A549 (cell line): ENCODE measurements around the gene SLC22A31. TPM values are rescaled to one million over a fixed set of nuclear protein-coding genes. Genes with fewer than 3 reads are reported as not detected.
"Not testable (repeated sequence)": the region's sequence is repeated elsewhere in the genome, so short reads cannot be mapped to it uniquely, and the experiment has no call there.

ENCODE experiments used
- ATAC-seq, 2 experiments: fragments of 200-7000 bp in 1 of 2; fragments of >200 bp in 1 of 2; cut with Nextera tagmentation in 1 of 2; cut with Tn5 transposase in 1 of 2; 3 replicates each; pipeline versions ENCODE4 v1.8.0 to v1.9.1; 2018 to 2020; ENCODE audit warnings: mild to moderate bottlenecking in 1 of 2, moderate library complexity in 1 of 2
- CTCF ChIA-PET: fragments of 300-600 bp; sonication (Branson Sonifier 250); formaldehyde crosslinking; extraction: SDS; loops from one replicate; lab custom pipeline; 2021; ENCODE audit warnings: antibody characterized with exemption, inconsistent platforms; lab: Yijun Ruan, JAX
- POLR2A ChIA-PET: fragments of 350-600 bp; formaldehyde crosslinking; extraction: SDS; loops from one replicate; lab custom pipeline; 2021; ENCODE audit warnings: antibody characterized with exemption, inconsistent platforms; lab: Yijun Ruan, JAX
- DNase-seq, 2 experiments: peaks; one replicate each; pipeline versions ENCODE4 v3.0.0 to v3.0.0-alpha.2; 2011 to 2016; ENCODE audit warnings: low read depth in 1 of 2, low spot score in 1 of 2
- FAIRE-seq: peaks from 2 replicates; lab custom pipeline; 2011; peaks lifted over from hg19 to GRCh38; lab: Jason Lieb, UNC
- H3K27ac ChIP-seq, 2 experiments: fragments of >200 bp; sonication (Bioruptor Twin); formaldehyde crosslinking; 3 replicates each; pipeline ENCODE4 v1.5.1; 2016 to 2017
- H3K4me1 ChIP-seq: fragments of >200 bp; sonication (Bioruptor Twin); formaldehyde crosslinking; 3 replicates; pipeline ENCODE4 v1.6.1; 2016
- H3K4me2 ChIP-seq: fragments of >200 bp; sonication (Bioruptor Twin); formaldehyde crosslinking; 3 replicates; pipeline ENCODE4 v1.6.1; 2016
- H3K4me3 ChIP-seq: fragments of >200 bp; sonication (Bioruptor Twin); formaldehyde crosslinking; 3 replicates; pipeline ENCODE4 v1.5.1; 2016
- H3K9me3 ChIP-seq: fragments of >200 bp; sonication (Bioruptor Twin); formaldehyde crosslinking; 3 replicates; pipeline ENCODE4 v1.6.1; 2016
- ATOH8 ChIP-seq: fragments of 250-450 bp; sonication (Bioruptor Pico); IDR thresholded peaks from 2 replicates; pipeline ENCODE4 v1.5.0; 2020; ENCODE audit warnings: low read depth, mild to moderate bottlenecking, moderate library complexity
- CHD4 ChIP-seq: fragments of 200-600 bp; sonication (generic); IDR thresholded peaks from 2 replicates; pipeline ENCODE4 v1.6.1; 2016; ENCODE audit warnings: antibody characterized with exemption, mild to moderate bottlenecking, borderline replicate concordance
- E2F6 ChIP-seq: IDR thresholded peaks from 2 replicates; pipeline ENCODE4 v1.6.1; 2012; ENCODE audit warnings: low read depth, borderline replicate concordance
- EHF ChIP-seq: fragments of 250-450 bp; sonication (Bioruptor Pico); IDR thresholded peaks from 2 replicates; pipeline ENCODE4 v1.5.0; 2020; ENCODE audit warnings: mild to moderate bottlenecking
- EP300 ChIP-seq, 2 experiments: fragments of >200 bp; sonication (Bioruptor Twin); formaldehyde crosslinking; IDR thresholded peaks; 2 replicates in 1 of 2; 3 replicates in 1 of 2; pipeline ENCODE4 v1.6.1; 2016 to 2017
- FOSB ChIP-seq: fragments of 250-450 bp; sonication (Bioruptor Pico); IDR thresholded peaks from 2 replicates; pipeline ENCODE4 v1.5.0; 2020; ENCODE audit warnings: mild to moderate bottlenecking, moderate library complexity
- FOSL2 ChIP-seq, 2 experiments: fragments of 450-650 bp in 1 of 2; fragments of >200 bp in 1 of 2; sonication (Bioruptor Twin) in 1 of 2; formaldehyde crosslinking; IDR thresholded peaks; 2 replicates each; pipeline versions ENCODE4 v1.5.0 to v1.6.1; 2016 to 2020; ENCODE audit warnings: mild to moderate bottlenecking in 1 of 2, moderate library complexity in 1 of 2
- FOXS1 ChIP-seq: fragments of 250-450 bp; sonication (Bioruptor Pico); IDR thresholded peaks from 2 replicates; pipeline ENCODE4 v1.5.0; 2020; ENCODE audit warnings: mild to moderate bottlenecking, moderate library complexity
- HDAC2 ChIP-seq: fragments of 200-600 bp; sonication (generic); IDR thresholded peaks from 2 replicates; pipeline ENCODE4 v1.6.1; 2016
- HES2 ChIP-seq: fragments of >200 bp; sonication (Bioruptor Twin); formaldehyde crosslinking; IDR thresholded peaks from 2 replicates; pipeline ENCODE4 v1.6.1; 2016
- HEYL ChIP-seq: fragments of 250-450 bp; sonication (Bioruptor Pico); IDR thresholded peaks from 2 replicates; pipeline ENCODE4 v1.8.0; 2021; ENCODE audit warnings: mild to moderate bottlenecking, moderate library complexity
- HOXB13 ChIP-seq: fragments of 250-450 bp; sonication (Bioruptor Pico); IDR thresholded peaks from 2 replicates; pipeline ENCODE4 v1.5.0; 2020; ENCODE audit warnings: low read depth, mild to moderate bottlenecking, moderate library complexity
- JUN ChIP-seq, 2 experiments: fragments of >200 bp; sonication (Bioruptor Twin); formaldehyde crosslinking; IDR thresholded peaks; 2 replicates in 1 of 2; 3 replicates in 1 of 2; pipeline ENCODE4 v1.6.1; 2016 to 2017
- KDM1A ChIP-seq: fragments of 200-600 bp; sonication (generic); IDR thresholded peaks from 2 replicates; pipeline ENCODE4 v1.6.1; 2016; ENCODE audit warnings: low read depth, mild to moderate bottlenecking
- NFE2L2 ChIP-seq: fragments of 150-350 bp; conservative IDR thresholded peaks from 2 replicates; pipeline ENCODE4 v1.6.1; 2014; ENCODE audit warnings: low read length
- NPAS2 ChIP-seq: fragments of 250-450 bp; sonication (Bioruptor Pico); IDR thresholded peaks from 2 replicates; pipeline ENCODE4 v1.8.0; 2022; ENCODE audit warnings: mild to moderate bottlenecking, moderate library complexity, borderline replicate concordance
- RARB ChIP-seq: fragments of 250-450 bp; sonication (Bioruptor Pico); IDR thresholded peaks from 2 replicates; pipeline ENCODE4 v1.8.0; 2021; ENCODE audit warnings: mild to moderate bottlenecking, moderate library complexity
- REST ChIP-seq: fragments of 200-600 bp; sonication (generic); IDR thresholded peaks from 2 replicates; pipeline ENCODE4 v1.6.1; 2016; ENCODE audit warnings: antibody characterized with exemption, mild to moderate bottlenecking, moderate library complexity
- SREBF2 ChIP-seq: fragments of 450-650 bp; IDR thresholded peaks from 2 replicates; pipeline ENCODE4 v1.6.1; 2014; ENCODE audit warnings: mild to moderate bottlenecking, moderate library complexity
- ZNF302 ChIP-seq: fragments of 250-450 bp; sonication (Bioruptor Pico); IDR thresholded peaks from 2 replicates; pipeline ENCODE4 v1.9.0; 2021; ENCODE audit warnings: inconsistent platforms, mild to moderate bottlenecking, moderate library complexity
- WGBS: methylation state at CpG from one replicate; pipeline ENCODE4 v1.1.6; 2017; ENCODE audit errors: missing lambda C conversion rate; 5-methylcytosine and 5-hydroxymethylcytosine counted together
- polyA plus RNA-seq, 4 experiments: library from polyadenylated mRNA; depleted of rRNA in 3 of 4; stranded (reverse); fragments of >200 nt; fragmentation: RNase III in 1 of 4; extraction: RNeasy Plus Mini Kit Qiagen cat#74134 plus additional on column Dnase treatment in 1 of 4; gene quantifications; 2 replicates in 3 of 4; 3 replicates in 1 of 4; pipeline ENCODE4 v1.2.3, GENCODE V29; 2011 to 2017

SLC22A31 gene
- polyA plus RNA-seq, 2 of the 4 experiments (the other 2 are of a cell fraction): 0.36 to 0.77 TPM

- Histone ChIP-seq H3K4me3 (no peak overlapping the region), H3K4me1 (0 out of 3 replicates have a peak, but pooled peaks cover 3% of the 10 kb centered on the region), H3K4me2 (no peak overlapping the region), H3K27ac (no peak overlapping the region), H3K9me3 (no peaks in the 10 kb centered on the region)
- FAIRE-seq (no peak), DNase-seq (peak in 1 of 2 experiments; percentile 56), ATAC-seq (peak; percentile 35 to 38)
- ChIA-PET CTCF (interaction anchor here (1.0 to 1.4 kb wide), 2 partner anchors 10 to 450 kb away, joined by 3 read pairs; no protein-coding TSS in a partner anchor), POLR2A (no interaction called here)
- TF ChIP-seq JUN (IDR thresholded peaks at IDR 0.05): no peak
- TF ChIP-seq E2F6: no peak
- peak; percentile 84 for TF ChIP-seq KDM1A
- 24% methylated on average over 14 of the region's 19 CpGs for WGBS
These were observed 13.1 kb downstream of the SLC22A31 start for GRCh38 chr16:89187032-89187769.

- H3K4me1 ChIP-seq, CTCF ChIA-PET, H3K27ac ChIP-seq, H3K4me3 ChIP-seq, ATAC-seq, POLR2A ChIA-PET, FAIRE-seq, DNase-seq, H3K4me2 ChIP-seq, H3K9me3 ChIP-seq: not testable (repeated sequence)
- TF ChIP-seq KDM1A (peak; percentile 97), HDAC2 (peak; percentile 71), CHD4 (peak; percentile 98; the same call in 1 of the 2 replicates)
- 57% methylated on average over 15 of the region's 20 CpGs for WGBS
These were observed 13.7 kb downstream of the SLC22A31 start for GRCh38 chr16:89186593-89187031.

GRCh38 chr16:89185887-89186592, 14.3 kb downstream of the SLC22A31 start:
- ATAC-seq, H3K4me2 ChIP-seq, FAIRE-seq, H3K4me1 ChIP-seq: not testable (repeated sequence)
- TF ChIP-seq CHD4 (peak; percentile 97), KDM1A (peak; percentile 66)
- TF ChIP-seq, all 56 proteins: peak for 2; not testable (repeated sequence) for 54
- H3K4me3 ChIP-seq, DNase-seq, H3K9me3 ChIP-seq, POLR2A ChIA-PET, H3K27ac ChIP-seq, CTCF ChIA-PET: not testable (repeated sequence)
- WGBS: 64% methylated on average over 11 of the region's 30 CpGs

- Histone ChIP-seq H3K4me2 (no peak overlapping the region), H3K4me3 (no peak overlapping the region), H3K4me1 (no peaks in the 10 kb centered on the region), H3K9me3 (no peaks in the 10 kb centered on the region), H3K27ac (no peak overlapping the region)
- ChIA-PET POLR2A (no interaction called here), CTCF (no interaction called here)
- DNase-seq: no peak
- ATAC-seq: peak in 1 of 2 experiments; percentile 13; a peak in 3 of 6 replicates
- WGBS: 57% methylated on average over 32 of the region's 48 CpGs
- FAIRE-seq: no peak
- TF ChIP-seq NFE2L2 (no peak), FOXS1 (no peak), HES2 (no peak), REST (no peak), EHF (no peak), RARB (CRISPR knock-in tag) (no peak), FOSB (CRISPR knock-in tag) (no peak), HOXB13 (no peak), FOSL2 (IDR thresholded peaks at IDR 0.05) (no peak), FOSL2 (CRISPR knock-in tag; IDR thresholded peaks at IDR 0.05) (no peak), SREBF2 (no peak), ZNF302 (CRISPR knock-in tag) (no peak), NPAS2 (no peak), EP300 (IDR thresholded peaks at IDR 0.05) (no peak), HEYL (CRISPR knock-in tag) (no peak), ATOH8 (no peak)
These were observed 15.2 kb downstream of the SLC22A31 start for GRCh38 chr16:89184933-89185794.
